ENCODE results near the gene SYTL5. TPM values are rescaled to one million over a fixed set of nuclear protein-coding genes. Genes with fewer than 3 reads are reported as not detected.

Gene SYTL5
- total RNA-seq, 3 donors from 2014 or later, result 3.0 to 11.5 (median 9.4) TPM

DNA sequence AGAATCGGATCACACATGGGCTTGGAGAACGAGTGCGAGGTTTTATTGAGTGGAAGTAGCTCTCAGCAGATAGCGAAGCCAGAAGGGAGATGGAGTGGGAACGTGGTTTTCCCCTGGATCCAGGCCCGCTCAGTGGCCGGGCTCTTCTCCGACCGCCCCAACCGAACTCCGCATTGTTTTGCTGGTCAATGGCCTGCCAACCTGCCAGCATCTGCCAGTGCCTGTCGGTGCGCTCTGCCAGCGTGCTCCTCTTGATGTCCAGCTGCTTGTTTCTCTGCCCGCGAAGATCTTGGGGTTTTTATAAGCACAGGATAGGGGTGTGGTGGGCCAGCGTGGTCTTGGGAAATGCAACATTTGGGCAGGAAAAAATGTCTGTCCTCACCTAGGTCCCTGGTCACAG, 5.6 kb upstream of the SYTL5 start:
- intact Hi-C loops (cut with DNase I, micrococcal nuclease), result no loop called here
- TF ChIP-seq, protein P1, sequence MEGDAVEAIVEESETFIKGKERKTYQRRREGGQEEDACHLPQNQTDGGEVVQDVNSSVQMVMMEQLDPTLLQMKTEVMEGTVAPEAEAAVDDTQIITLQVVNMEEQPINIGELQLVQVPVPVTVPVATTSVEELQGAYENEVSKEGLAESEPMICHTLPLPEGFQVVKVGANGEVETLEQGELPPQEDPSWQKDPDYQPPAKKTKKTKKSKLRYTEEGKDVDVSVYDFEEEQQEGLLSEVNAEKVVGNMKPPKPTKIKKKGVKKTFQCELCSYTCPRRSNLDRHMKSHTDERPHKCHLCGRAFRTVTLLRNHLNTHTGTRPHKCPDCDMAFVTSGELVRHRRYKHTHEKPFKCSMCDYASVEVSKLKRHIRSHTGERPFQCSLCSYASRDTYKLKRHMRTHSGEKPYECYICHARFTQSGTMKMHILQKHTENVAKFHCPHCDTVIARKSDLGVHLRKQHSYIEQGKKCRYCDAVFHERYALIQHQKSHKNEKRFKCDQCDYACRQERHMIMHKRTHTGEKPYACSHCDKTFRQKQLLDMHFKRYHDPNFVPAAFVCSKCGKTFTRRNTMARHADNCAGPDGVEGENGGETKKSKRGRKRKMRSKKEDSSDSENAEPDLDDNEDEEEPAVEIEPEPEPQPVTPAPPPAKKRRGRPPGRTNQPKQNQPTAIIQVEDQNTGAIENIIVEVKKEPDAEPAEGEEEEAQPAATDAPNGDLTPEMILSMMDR (IDR thresholded peaks at IDR 0.05), result no peak
- ATAC-seq (no peak), DNase-seq (no peak)
- no peaks in the 10 kb centered on the region for H3K4me1 ChIP-seq (ENCODE audit: low read depth)
- no peaks in the 10 kb centered on the region for H3K36me3 ChIP-seq (ENCODE audit: low read depth)
- H3K4me3 ChIP-seq, result no peak overlapping the region
- H3K9me3 ChIP-seq, result no peaks in the 10 kb centered on the region

DNA sequence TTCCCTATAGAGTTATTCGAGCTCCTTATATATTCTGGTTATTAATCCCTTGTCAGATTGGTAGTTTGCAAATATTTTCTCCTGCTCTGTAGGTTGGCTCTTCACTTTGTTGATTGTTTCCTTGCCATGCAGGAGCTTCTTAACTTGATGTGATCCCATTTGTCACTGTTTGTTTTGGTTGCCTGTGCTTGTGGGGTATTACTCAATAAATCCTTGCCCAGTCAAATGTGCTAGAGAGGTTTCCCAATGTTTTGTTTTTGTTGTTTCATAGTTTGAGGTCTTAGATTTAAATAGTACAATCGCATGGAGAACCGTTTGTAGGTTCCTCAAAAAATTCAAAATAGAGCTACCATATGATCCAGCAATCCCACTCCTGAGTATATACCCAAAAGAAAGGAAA, 2.3 kb upstream of the SYTL5 start:
- no peak for ATAC-seq
- no peaks in the 10 kb centered on the region for H3K9me3 ChIP-seq
- no peaks in the 10 kb centered on the region for H3K4me1 ChIP-seq (ENCODE audit: low read depth)
- TF ChIP-seq, protein P1 (IDR thresholded peaks at IDR 0.05), result no peak
- no peak for DNase-seq
- H3K36me3 ChIP-seq (ENCODE audit: low read depth), result no peaks in the 10 kb centered on the region
- H3K4me3 ChIP-seq, result no peak overlapping the region
- intact Hi-C loops (cut with DNase I, micrococcal nuclease), result no loop called here

DNA sequence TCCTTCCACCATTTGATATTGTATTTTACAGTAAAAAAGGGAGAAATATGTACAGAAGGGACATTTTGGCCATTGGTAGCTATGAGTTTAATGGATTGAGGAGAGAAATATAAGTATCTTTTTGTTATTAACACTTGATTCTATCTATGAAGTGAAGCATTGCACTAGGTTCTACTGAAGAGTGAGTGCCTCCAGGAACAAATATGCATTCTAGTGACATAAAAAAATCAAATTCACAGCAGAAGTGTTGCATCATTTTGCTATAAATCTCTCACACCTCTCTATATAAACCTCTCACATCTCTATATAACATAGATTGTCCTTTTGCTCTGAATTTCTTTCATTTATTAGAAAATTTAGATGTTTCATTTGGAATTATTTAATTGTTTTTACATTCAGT, 425 bp downstream of the SYTL5 start:
- Histone ChIP-seq H3K36me3 (ENCODE audit: low read depth) (no peaks in the 10 kb centered on the region), H3K4me3 (no peak overlapping the region), H3K9me3 (no peaks in the 10 kb centered on the region), H3K4me1 (ENCODE audit: low read depth) (no peaks in the 10 kb centered on the region)
- DNase-seq (no peak), ATAC-seq (peak; percentile 56)
- intact Hi-C loops (cut with DNase I, micrococcal nuclease), result no loop called here
- TF ChIP-seq, protein P1 (IDR thresholded peaks at IDR 0.05), result no peak

DNA sequence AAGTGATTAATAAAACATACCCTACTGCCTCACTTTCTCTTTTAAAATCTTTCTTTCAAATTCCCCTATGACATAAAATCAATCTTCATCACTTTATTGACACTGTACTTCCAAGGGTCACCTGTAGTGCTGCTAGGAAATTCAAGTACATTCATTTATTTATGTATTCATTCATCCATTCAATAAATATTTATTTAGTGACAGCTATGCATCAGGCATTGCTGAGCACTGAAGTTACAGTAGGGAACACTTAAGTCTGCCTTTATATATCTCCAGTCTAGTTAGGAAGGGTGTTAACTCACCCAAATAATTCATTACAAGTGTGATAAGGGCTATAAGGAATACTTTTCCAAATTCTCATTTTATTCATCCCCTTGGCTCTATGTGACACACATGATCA, 2.3 kb downstream of the SYTL5 start:
- TF ChIP-seq, protein P1 (IDR thresholded peaks at IDR 0.05), result no peak
- no peaks in the 10 kb centered on the region for H3K4me1 ChIP-seq (ENCODE audit: low read depth)
- intact Hi-C loops (cut with DNase I, micrococcal nuclease), result no loop called here
- ATAC-seq, result no peak
- no peaks in the 10 kb centered on the region for H3K36me3 ChIP-seq (ENCODE audit: low read depth)
- DNase-seq, result no peak
- H3K9me3 ChIP-seq, result no peaks in the 10 kb centered on the region
- H3K4me3 ChIP-seq, result no peak overlapping the region

DNA sequence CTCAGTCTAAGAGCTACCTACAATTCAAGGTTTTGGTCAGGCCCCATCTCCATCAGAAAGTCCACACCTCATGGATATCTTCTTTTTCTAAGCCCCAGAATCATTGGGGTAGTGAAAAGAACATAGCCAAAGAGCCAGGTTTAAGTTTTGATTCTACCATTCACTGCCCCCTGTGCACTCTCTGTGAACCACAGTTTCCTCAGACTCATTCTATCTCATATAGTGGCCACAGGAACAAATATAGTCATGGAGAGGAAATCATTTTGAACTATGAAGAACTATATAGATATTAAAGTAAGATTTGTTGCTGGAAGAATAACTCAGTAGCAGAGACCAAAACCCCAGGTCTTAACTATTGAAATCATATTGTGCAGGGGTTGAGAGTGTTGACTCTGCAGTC, 3.3 kb downstream of the SYTL5 start:
- ATAC-seq (no peak), DNase-seq (no peak)
- Histone ChIP-seq H3K9me3 (no peaks in the 10 kb centered on the region), H3K36me3 (ENCODE audit: low read depth) (no peaks in the 10 kb centered on the region), H3K4me1 (ENCODE audit: low read depth) (no peaks in the 10 kb centered on the region), H3K4me3 (no peak overlapping the region)
- TF ChIP-seq, protein P1 (IDR thresholded peaks at IDR 0.05), result no peak
- intact Hi-C loops (cut with DNase I, micrococcal nuclease), result no loop called here

DNA sequence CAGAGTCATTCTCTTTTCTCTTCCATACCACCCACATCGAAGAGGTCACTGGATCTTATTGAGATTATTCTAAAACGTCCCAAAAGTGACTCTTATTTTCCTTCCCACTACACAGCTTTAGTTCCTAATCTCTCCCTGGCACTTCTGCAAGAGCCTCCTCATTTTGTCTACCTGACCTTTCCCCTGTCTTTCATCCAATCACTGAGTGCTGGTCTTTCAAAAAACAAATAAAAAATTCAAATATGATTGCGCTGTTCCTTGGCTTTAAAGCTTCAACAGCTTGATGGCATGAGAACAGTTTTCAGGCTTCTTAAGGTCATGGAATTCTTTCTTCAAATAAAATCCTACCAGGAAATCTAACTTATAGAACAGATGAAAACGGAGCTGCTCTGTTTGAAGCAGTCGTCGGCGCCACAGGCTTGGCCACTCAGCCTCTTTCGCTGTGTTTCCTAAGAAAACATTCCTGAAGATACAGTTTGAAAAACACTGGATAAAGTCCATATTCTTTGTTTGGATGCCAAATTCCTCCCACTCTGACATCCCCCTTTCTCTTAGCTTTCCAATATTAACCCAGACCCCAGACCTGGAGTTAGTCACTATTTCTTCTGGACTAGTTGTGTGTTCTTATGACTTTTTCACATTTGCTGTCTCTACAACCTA, 12.5 kb downstream of the SYTL5 start:
- intact Hi-C loops (cut with DNase I, micrococcal nuclease), result no loop called here
- no peaks in the 10 kb centered on the region for H3K9me3 ChIP-seq
- H3K4me3 ChIP-seq, result no peak overlapping the region
- peak in 1 of 3 donors; percentile 17 for DNase-seq
- no peak for ATAC-seq
- H3K36me3 ChIP-seq (ENCODE audit: low read depth), result no peaks in the 10 kb centered on the region
- TF ChIP-seq, protein P1 (IDR thresholded peaks at IDR 0.05), result no peak
- no peaks in the 10 kb centered on the region for H3K4me1 ChIP-seq (ENCODE audit: low read depth)

All from mucosa of descending colon (tissue), 3 donors.